Measurements from ENCODE around the gene ITGA7. TPM values are rescaled to one million over a fixed set of nuclear protein-coding genes. Genes with fewer than 3 reads are reported as not detected.

ITGA7 gene
- polyA plus RNA-seq, 1 donor from 2014 or later: 13.5 TPM

DNA sequence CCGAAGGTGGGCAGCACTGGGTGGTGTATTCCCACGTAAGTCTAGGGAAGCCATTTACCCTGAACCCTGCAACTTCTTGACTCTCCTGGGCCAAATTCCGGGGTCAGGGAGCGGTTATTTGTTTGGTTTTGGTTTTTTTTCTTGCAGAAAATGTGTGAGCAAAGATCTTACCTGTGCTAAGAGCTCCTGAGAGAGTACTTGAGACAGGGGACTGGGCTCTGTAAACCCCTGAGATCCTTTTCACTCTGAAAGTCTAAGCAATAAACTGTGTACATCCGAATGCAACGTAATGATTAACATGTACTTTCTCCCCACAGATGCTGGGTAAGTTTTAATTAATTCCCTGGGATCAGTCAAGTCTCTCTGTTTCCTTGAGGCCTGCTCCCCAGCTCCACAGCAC is 49.5 kb downstream of the ITGA7 start:
- no peaks in the 10 kb centered on the region for H4K20me1 ChIP-seq (ENCODE audit: insufficient read depth)
- TF ChIP-seq MXI1 (conservative IDR thresholded peaks at IDR 0.05; ENCODE audit: poor library complexity, severe bottlenecking) (no peak), EP300 (conservative IDR thresholded peaks at IDR 0.05; ENCODE audit: poor library complexity, severe bottlenecking) (no peak), REST (IDR thresholded peaks at IDR 0.05; ENCODE audit: borderline replicate concordance) (no peak), POLR2AphosphoS5 (IDR thresholded peaks at IDR 0.05) (no peak), CTCF (IDR thresholded peaks at IDR 0.05; ENCODE audit: poor library complexity, severe bottlenecking) (no peak), TAF1 (IDR thresholded peaks at IDR 0.05; ENCODE audit: low read depth) (no peak), SMC3 (conservative IDR thresholded peaks at IDR 0.05; ENCODE audit: poor library complexity) (no peak), RAD21 (conservative IDR thresholded peaks at IDR 0.05) (no peak)
- no peaks in the 10 kb centered on the region for H3K79me2 ChIP-seq (replicated peaks; ENCODE audit: insufficient read depth, low read length)
- no peaks in the 10 kb centered on the region for H3F3A ChIP-seq (ENCODE audit: insufficient read depth, low read length, poor library complexity, severe bottlenecking)
- no peak overlapping the region for H3K4me2 ChIP-seq (ENCODE audit: low read length)
- no peak overlapping the region for H3K27ac ChIP-seq (ENCODE audit: low read length)
- no peak overlapping the region for H3K9ac ChIP-seq (ENCODE audit: low read length)
- no peak overlapping the region for H2AFZ ChIP-seq (ENCODE audit: low read depth, low read length)
- H3K27me3 ChIP-seq (ENCODE audit: insufficient read depth, low read depth, low read length): no peaks in the 10 kb centered on the region
- H3K4me3 ChIP-seq (ENCODE audit: low read length): no peak overlapping the region
- H3K9me2 ChIP-seq (ENCODE audit: insufficient read depth, low read length): no peaks in the 10 kb centered on the region
- H3K9me3 ChIP-seq (ENCODE audit: low read length): no peaks in the 10 kb centered on the region
- no peaks in the 10 kb centered on the region for H3K36me3 ChIP-seq (ENCODE audit: insufficient read depth, low read length)

DNA sequence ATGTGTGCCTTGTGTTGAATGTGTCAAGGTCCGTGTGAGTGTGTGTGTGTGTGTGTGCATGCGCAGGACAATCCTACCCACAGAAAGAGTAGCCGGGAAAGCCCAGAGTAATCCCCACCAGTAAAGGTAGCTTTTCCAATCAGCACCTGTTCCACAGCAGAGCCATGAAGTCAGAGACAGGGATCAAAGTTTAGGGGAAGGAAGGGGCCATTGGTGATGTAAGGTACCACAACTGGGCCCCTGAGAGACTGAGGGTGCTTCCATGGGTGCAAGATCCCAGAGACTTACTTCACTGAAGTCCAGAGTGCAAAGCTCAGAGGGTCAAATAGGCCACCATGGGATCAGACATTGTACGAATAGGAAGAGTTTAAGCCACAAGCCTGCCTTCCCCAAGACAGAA is 50.5 kb downstream of the ITGA7 start:
- Histone ChIP-seq H4K20me1 (ENCODE audit: insufficient read depth) (no peaks in the 10 kb centered on the region), H3F3A (ENCODE audit: insufficient read depth, low read length, poor library complexity, severe bottlenecking) (no peaks in the 10 kb centered on the region), H3K27ac (ENCODE audit: low read length) (no peak overlapping the region), H3K27me3 (ENCODE audit: insufficient read depth, low read depth, low read length) (no peaks in the 10 kb centered on the region), H3K9me2 (ENCODE audit: insufficient read depth, low read length) (no peaks in the 10 kb centered on the region), H3K4me2 (ENCODE audit: low read length) (no peak overlapping the region), H3K4me3 (ENCODE audit: low read length) (no peak overlapping the region), H2AFZ (ENCODE audit: low read depth, low read length) (no peak overlapping the region), H3K9ac (ENCODE audit: low read length) (no peak overlapping the region), H3K79me2 (replicated peaks; ENCODE audit: insufficient read depth, low read length) (no peaks in the 10 kb centered on the region), H3K9me3 (ENCODE audit: low read length) (no peaks in the 10 kb centered on the region), H3K36me3 (ENCODE audit: insufficient read depth, low read length) (no peaks in the 10 kb centered on the region)
- TF ChIP-seq CTCF (IDR thresholded peaks at IDR 0.05; ENCODE audit: poor library complexity, severe bottlenecking) (no peak), MXI1 (conservative IDR thresholded peaks at IDR 0.05; ENCODE audit: poor library complexity, severe bottlenecking) (no peak), EZH2 (IDR thresholded peaks at IDR 0.05; ENCODE audit: borderline replicate concordance, insufficient read depth, low read length, poor library complexity, severe bottlenecking) (no peak), POLR2AphosphoS5 (IDR thresholded peaks at IDR 0.05) (no peak), EP300 (conservative IDR thresholded peaks at IDR 0.05; ENCODE audit: poor library complexity, severe bottlenecking) (no peak), SMC3 (conservative IDR thresholded peaks at IDR 0.05; ENCODE audit: poor library complexity) (no peak), TAF1 (IDR thresholded peaks at IDR 0.05; ENCODE audit: low read depth) (no peak), RAD21 (conservative IDR thresholded peaks at IDR 0.05) (no peak), REST (IDR thresholded peaks at IDR 0.05; ENCODE audit: borderline replicate concordance) (no peak)

Data from neural cell (in vitro differentiated cells).